Ovary (tissue), 9 donors: Measurements from ENCODE around the gene XPO5. TPM values are rescaled to one million over a fixed set of nuclear protein-coding genes. Genes with fewer than 3 reads are reported as not detected.

Experiments
- DNase-seq, 5 donors: peaks; one replicate each; pipeline ENCODE4 v3.0.0-alpha.2; 2019 to 2020
- H3K27ac ChIP-seq, 2 donors: fragments of 200-600 bp; one replicate each; pipeline versions ENCODE4 v1.5.1 to v1.8.0; 2019 to 2022
- H3K27me3 ChIP-seq: fragments of 200-600 bp; one replicate; pipeline ENCODE4 v1.8.0; 2022
- H3K36me3 ChIP-seq: fragments of 200-600 bp; sonication (generic); one replicate; pipeline ENCODE4 v1.5.1; 2019
- H3K4me1 ChIP-seq: one replicate; pipeline ENCODE4 v1.8.1; 2013; ENCODE audit warnings: mild to moderate bottlenecking, moderate library complexity; ENCODE audit not compliant: insufficient read depth
- H3K4me3 ChIP-seq: fragments of 200-600 bp; sonication (generic); one replicate; pipeline ENCODE4 v1.5.1; 2017
- H3K9me3 ChIP-seq, 2 donors: fragments of 200-600 bp in 1 of 2; sonication (generic) in 1 of 2; one replicate each; pipeline versions ENCODE4 v1.5.1 to v1.8.1; 2013 to 2019; ENCODE audit warnings: mild to moderate bottlenecking in 1 of 2, moderate library complexity in 1 of 2
- EP300 ChIP-seq: sonication (generic); formaldehyde crosslinking; IDR thresholded peaks from one replicate; pipeline ENCODE4 v1.6.1; 2017; ENCODE audit warnings: antibody characterized with exemption
- POLR2A ChIP-seq: fragments of 450-650 bp; IDR thresholded peaks from one replicate; pipeline ENCODE4 v1.6.1; 2017; ENCODE audit warnings: antibody characterized with exemption, mild to moderate bottlenecking, moderate library complexity
- WGBS, 3 donors: extraction: QIAGEN DNeasy Blood & Tissue Kit in 1 of 3; methylation state at CpG; one replicate each; pipeline versions ENCODE4 v1.1.5 to v1.1.7; 2013 to 2017; 5-methylcytosine and 5-hydroxymethylcytosine counted together
- intact Hi-C, 4 donors: fragments of 100-400 bp; cut with DNase I; formaldehyde crosslinking; loops; one replicate each; pipeline versions ENCODE4 v1.11.0 to v1.15.1; 2022 to 2023
- polyA plus RNA-seq, 2 donors: library from polyadenylated mRNA; stranded (reverse); fragments of 200-250 nt in 1 of 2; fragments of 350-450 nt in 1 of 2; fragmentation: Illumina TruSeq in 1 of 2; extraction: RNeasy Lipid Tissue Mini Kit (QIAGEN cat#74804) in 1 of 2; gene quantifications; one replicate each; pipeline ENCODE4 v1.2.3, GENCODE V29; 2013 to 2014
- total RNA-seq, 7 donors: library from RNA; depleted of rRNA in 2 of 7; stranded (reverse); fragments of >200 nt in 2 of 7; fragmentation: NEBNext Ultra II Directional in 3 of 7; extraction: Animal tissue kit (Norgen Biotek cat#: 25700) in 3 of 7; gene quantifications; one replicate each; pipeline versions ENCODE4 v1.1.0 to v1.2.4, GENCODE V29; 2016 to 2023
- TF ChIP-seq, protein P1 (sequence below), 3 donors: fragments of 450-650 bp in 2 of 3; fragments of 200-600 bp in 1 of 3; IDR thresholded peaks; one replicate each; pipeline versions ENCODE4 v1.5.1 to v1.8.0; 2016 to 2022; ENCODE audit warnings: antibody characterized with exemption in 3 of 3, mild to moderate bottlenecking in 1 of 3
- donor health status: DM: no; HTN: no; CAD: no; lungs with moderate emphysema.
- donor health status: DM: no; HTN: no; CAD: no.
- donor health status: Bipolar disorder and iron deficiency.
- donor health status: DM: yes; HTN: yes; CAD: no.
- donor health status: DM: no; HTN: no; CAD: no.
- donor health status: DM: yes; HTN: yes; CAD: no.

The XPO5 gene
- total and polyA plus RNA-seq, 9 donors = 6.8 to 41.8 (median 24.5) TPM

GRCh38 chr6:43496370-43497128 lies 79.3 kb downstream of the XPO5 start:
- TF ChIP-seq, protein P1, sequence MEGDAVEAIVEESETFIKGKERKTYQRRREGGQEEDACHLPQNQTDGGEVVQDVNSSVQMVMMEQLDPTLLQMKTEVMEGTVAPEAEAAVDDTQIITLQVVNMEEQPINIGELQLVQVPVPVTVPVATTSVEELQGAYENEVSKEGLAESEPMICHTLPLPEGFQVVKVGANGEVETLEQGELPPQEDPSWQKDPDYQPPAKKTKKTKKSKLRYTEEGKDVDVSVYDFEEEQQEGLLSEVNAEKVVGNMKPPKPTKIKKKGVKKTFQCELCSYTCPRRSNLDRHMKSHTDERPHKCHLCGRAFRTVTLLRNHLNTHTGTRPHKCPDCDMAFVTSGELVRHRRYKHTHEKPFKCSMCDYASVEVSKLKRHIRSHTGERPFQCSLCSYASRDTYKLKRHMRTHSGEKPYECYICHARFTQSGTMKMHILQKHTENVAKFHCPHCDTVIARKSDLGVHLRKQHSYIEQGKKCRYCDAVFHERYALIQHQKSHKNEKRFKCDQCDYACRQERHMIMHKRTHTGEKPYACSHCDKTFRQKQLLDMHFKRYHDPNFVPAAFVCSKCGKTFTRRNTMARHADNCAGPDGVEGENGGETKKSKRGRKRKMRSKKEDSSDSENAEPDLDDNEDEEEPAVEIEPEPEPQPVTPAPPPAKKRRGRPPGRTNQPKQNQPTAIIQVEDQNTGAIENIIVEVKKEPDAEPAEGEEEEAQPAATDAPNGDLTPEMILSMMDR (IDR thresholded peaks at IDR 0.05) = peak in 2 of 3 donors; percentile 38 to 46
- TF ChIP-seq EP300 (no peak), POLR2A (no peak)
- no peaks in the 10 kb centered on the region for H3K36me3 ChIP-seq
- H3K9me3 ChIP-seq = no peaks in the 10 kb centered on the region
- 21 to 36% (median 23%) methylated on average over 17 to 18 of the region's 18 CpGs for WGBS, 3 donors
- intact Hi-C loops = loop anchor here in 1 of 4 donors (10.0 kb wide), 1 partner anchor 232 kb away; no protein-coding TSS in a partner anchor
- DNase-seq = no peak
- no peak overlapping the region for H3K4me3 ChIP-seq
- H3K27ac ChIP-seq = no peak overlapping the region
- H3K4me1 ChIP-seq = peaks cover 18% of the 10 kb centered on the region
- H3K27me3 ChIP-seq = no peaks in the 10 kb centered on the region

DNA sequence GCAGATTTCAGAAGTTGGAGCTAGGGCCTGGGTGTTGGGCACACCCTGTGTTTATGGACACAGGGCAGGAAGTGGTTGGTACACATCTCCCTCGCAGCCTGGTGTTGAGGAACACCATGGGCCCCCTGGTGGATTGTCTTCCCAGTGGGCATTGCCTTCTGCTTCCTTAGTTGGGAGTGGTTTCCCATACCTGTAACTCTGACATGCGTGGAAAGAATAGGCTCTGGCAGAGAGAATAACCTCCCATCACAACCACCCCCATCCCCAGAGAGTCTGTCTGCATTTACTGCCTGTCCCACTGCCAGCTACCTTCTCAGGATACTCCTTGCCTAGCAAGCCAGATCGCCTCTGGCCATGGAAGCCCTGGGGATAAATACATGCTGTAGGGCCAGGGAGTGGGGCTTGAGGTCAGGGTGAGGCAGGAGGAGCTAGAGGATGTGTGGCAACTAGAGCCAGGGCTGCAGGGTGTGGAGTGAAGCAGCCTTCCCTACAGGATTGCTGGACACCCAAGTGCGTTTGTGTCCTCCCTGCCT lies 80.4 kb downstream of the XPO5 start:
- no peaks in the 10 kb centered on the region for H3K9me3 ChIP-seq
- TF ChIP-seq, protein P1 (IDR thresholded peaks at IDR 0.05) = no peak
- TF ChIP-seq EP300 = no peak
- no peak for TF ChIP-seq POLR2A
- intact Hi-C loops = loop anchor here in 1 of 4 donors (10.0 kb wide), 1 partner anchor 231 kb away; no protein-coding TSS in a partner anchor
- H3K4me3 ChIP-seq = no peak overlapping the region
- H3K27me3 ChIP-seq = no peaks in the 10 kb centered on the region
- H3K36me3 ChIP-seq = no peaks in the 10 kb centered on the region
- 68 to 79% (median 69%) methylated on average over 4 of the region's 4 CpGs for WGBS, 3 donors
- peaks cover 18% of the 10 kb centered on the region for H3K4me1 ChIP-seq
- H3K27ac ChIP-seq = no peak overlapping the region
- no peak for DNase-seq

DNA sequence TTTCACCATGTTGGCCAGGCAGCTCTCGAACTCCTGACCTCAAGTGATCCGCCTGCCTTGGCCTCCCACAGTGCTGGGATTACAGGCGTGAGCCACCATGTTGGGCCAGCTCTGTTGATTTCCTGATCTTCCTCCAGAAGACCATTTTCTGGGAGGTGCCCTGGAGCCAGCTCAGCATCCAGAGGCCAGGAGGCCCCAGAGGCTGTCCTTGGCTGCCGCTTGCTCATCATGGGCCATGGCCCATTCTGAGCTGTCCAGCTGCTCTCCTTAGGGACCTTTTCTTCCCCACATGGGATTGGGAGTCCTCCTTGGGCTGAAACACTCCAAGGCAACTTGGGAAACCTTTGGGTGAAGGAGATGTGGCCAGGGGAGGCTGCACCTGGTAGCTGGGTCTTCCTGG lies 81.1 kb downstream of the XPO5 start:
- no peaks in the 10 kb centered on the region for H3K27me3 ChIP-seq
- no peaks in the 10 kb centered on the region for H3K36me3 ChIP-seq
- no peak for DNase-seq
- no peaks in the 10 kb centered on the region for H3K9me3 ChIP-seq
- intact Hi-C loops = loop anchor here in 1 of 4 donors (10.0 kb wide), 1 partner anchor 230 kb away; no protein-coding TSS in a partner anchor
- WGBS, 3 donors = 96 to 98% (median 97%) methylated on average over 4 of the region's 4 CpGs
- TF ChIP-seq, protein P1 (IDR thresholded peaks at IDR 0.05) = no peak
- no peak for TF ChIP-seq EP300
- no peak for TF ChIP-seq POLR2A
- H3K4me1 ChIP-seq = peaks cover 18% of the 10 kb centered on the region
- H3K4me3 ChIP-seq = no peak overlapping the region
- H3K27ac ChIP-seq = no peak overlapping the region

GRCh38 chr6:43494321-43494720 lies 81.5 kb downstream of the XPO5 start:
- Histone ChIP-seq H3K4me3 (no peak overlapping the region), H3K36me3 (no peaks in the 10 kb centered on the region), H3K9me3 (no peaks in the 10 kb centered on the region), H3K4me1 (peaks cover 22% of the 10 kb centered on the region), H3K27me3 (no peaks in the 10 kb centered on the region), H3K27ac (no peak overlapping the region)
- TF ChIP-seq EP300 (no peak), POLR2A (no peak)
- TF ChIP-seq, protein P1 (IDR thresholded peaks at IDR 0.05) = no peak
- DNase-seq = no peak
- intact Hi-C loops = loop anchor here in 1 of 4 donors (10.0 kb wide), 1 partner anchor 230 kb away; no protein-coding TSS in a partner anchor
- WGBS, 3 donors = 90 to 95% (median 93%) methylated on average over 6 of the region's 6 CpGs
